ENCODE results near the gene HEXD. TPM values are rescaled to one million over a fixed set of nuclear protein-coding genes. Genes with fewer than 3 reads are reported as not detected.
"Not testable (repeated sequence)": the region's sequence is repeated elsewhere in the genome, so short reads cannot be mapped to it uniquely, and the experiment has no call there.

The HEXD gene
- total and polyA plus RNA-seq, 4 donors: 5.6 to 19.9 (median 12.2) TPM

GRCh38 chr17:82380860-82381702 lies 37.1 kb upstream of the HEXD start:
- Histone ChIP-seq H3K9me3 (ENCODE audit: control insufficient read depth in 4 of 4, low read length in 3 of 4) (no peaks in the 10 kb centered on the region), H3K4me3 (ENCODE audit: low read depth in 1 of 3, low read length in 3 of 3) (no peak overlapping the region), H3K4me1 (ENCODE audit: control insufficient read depth in 4 of 4, insufficient read depth in 4 of 4, low read length in 3 of 4) (peaks cover 18 to 27% (median 21%) of the 10 kb centered on the region in 4 donors), H3K36me3 (ENCODE audit: control insufficient read depth in 4 of 4, insufficient read depth in 3 of 4, low read depth in 1 of 4, low read length in 3 of 4) (no peaks in the 10 kb centered on the region), H3K27ac (ENCODE audit: low read depth in 1 of 2, low read length in 2 of 2) (no peak overlapping the region), H3K9ac (ENCODE audit: low read depth in 1 of 2, low read length in 2 of 2) (no peak overlapping the region), H3K27me3 (ENCODE audit: control insufficient read depth in 4 of 4, insufficient read depth in 4 of 4, low read length in 3 of 4) (peaks cover 0 to 5% (median 0%) of the 10 kb centered on the region in 4 donors)
- 60% methylated on average over 23 of the region's 23 CpGs for WGBS
- TF ChIP-seq NR2F2 (IDR thresholded peaks at IDR 0.05): no peak
- TF ChIP-seq HNF4G (IDR thresholded peaks at IDR 0.05): no peak
- TF ChIP-seq ATF3 (IDR thresholded peaks at IDR 0.05): no peak
- TF ChIP-seq TAF1 (conservative IDR thresholded peaks at IDR 0.05): no peak
- no peak for TF ChIP-seq JUND (IDR thresholded peaks at IDR 0.05)
- no peak for TF ChIP-seq FOXA1 (IDR thresholded peaks at IDR 0.05)
- TF ChIP-seq RAD21 (IDR thresholded peaks at IDR 0.05): no peak
- TF ChIP-seq EGR1 (IDR thresholded peaks at IDR 0.05; ENCODE audit: low read depth in 2 of 2): no peak
- TF ChIP-seq CTCF (IDR thresholded peaks at IDR 0.05; ENCODE audit: low read depth, low read length, missing input control): no peak
- no peak for TF ChIP-seq ZBTB33 (IDR thresholded peaks at IDR 0.05)
- TF ChIP-seq REST (IDR thresholded peaks at IDR 0.05): no peak
- no peak for TF ChIP-seq GABPA (IDR thresholded peaks at IDR 0.05 in 1 of 2, conservative IDR thresholded peaks at IDR 0.05 in 1 of 2)
- no peak for TF ChIP-seq RXRA (IDR thresholded peaks at IDR 0.05)
- no peak for TF ChIP-seq HNF4A (conservative IDR thresholded peaks at IDR 0.05)
- TF ChIP-seq FOXA2 (IDR thresholded peaks at IDR 0.05): no peak
- TF ChIP-seq SP1 (IDR thresholded peaks at IDR 0.05): no peak
- TF ChIP-seq MAX (IDR thresholded peaks at IDR 0.05): no peak
- TF ChIP-seq YY1 (IDR thresholded peaks at IDR 0.05): no peak
- DNase-seq (ENCODE audit: low spot score): no peak

DNA sequence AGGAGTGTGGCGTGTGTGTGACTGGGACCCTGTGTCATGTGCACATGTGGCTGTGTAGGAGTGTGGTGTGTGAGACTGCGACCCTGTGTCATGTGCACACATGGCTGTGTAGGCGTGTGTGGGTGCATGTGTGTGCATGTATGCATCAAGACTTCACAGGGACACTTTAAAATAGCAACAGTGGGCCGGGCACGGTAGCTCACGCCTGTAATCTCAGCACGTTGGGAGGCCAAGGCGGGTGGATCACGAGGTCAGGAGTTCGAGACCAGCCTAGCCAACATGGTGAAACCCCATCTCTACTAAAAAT lies 36.5 kb upstream of the HEXD start:
- H3K36me3 ChIP-seq (ENCODE audit: control insufficient read depth in 4 of 4, insufficient read depth in 3 of 4, low read depth in 1 of 4, low read length in 3 of 4); DNase-seq (ENCODE audit: low spot score): not testable (repeated sequence)

GRCh38 chr17:82382220-82382932 lies 35.8 kb upstream of the HEXD start:
- H3K4me3 ChIP-seq (ENCODE audit: low read depth in 1 of 3, low read length in 3 of 3); DNase-seq (ENCODE audit: low spot score); H3K27ac ChIP-seq (ENCODE audit: low read depth in 1 of 2, low read length in 2 of 2); H3K9me3 ChIP-seq (ENCODE audit: control insufficient read depth in 4 of 4, low read length in 3 of 4); H3K9ac ChIP-seq (ENCODE audit: low read depth in 1 of 2, low read length in 2 of 2); H3K36me3 ChIP-seq (ENCODE audit: control insufficient read depth in 4 of 4, insufficient read depth in 3 of 4, low read depth in 1 of 4, low read length in 3 of 4); H3K27me3 ChIP-seq (ENCODE audit: control insufficient read depth in 4 of 4, insufficient read depth in 4 of 4, low read length in 3 of 4): not testable (repeated sequence)
- H3K4me1 ChIP-seq (ENCODE audit: control insufficient read depth in 4 of 4, insufficient read depth in 4 of 4, low read length in 3 of 4): peaks cover 18 to 27% (median 21%) of the 10 kb centered on the region in 4 donors
- 90% methylated on average over 21 of the region's 21 CpGs for WGBS

More for the DNA sequence above, 36.5 kb upstream of the HEXD start:
- not testable (repeated sequence) for H3K27me3 ChIP-seq (ENCODE audit: control insufficient read depth in 4 of 4, insufficient read depth in 4 of 4, low read length in 3 of 4); H3K27ac ChIP-seq (ENCODE audit: low read depth in 1 of 2, low read length in 2 of 2); H3K4me3 ChIP-seq (ENCODE audit: low read depth in 1 of 3, low read length in 3 of 3); H3K9me3 ChIP-seq (ENCODE audit: control insufficient read depth in 4 of 4, low read length in 3 of 4); H3K9ac ChIP-seq (ENCODE audit: low read depth in 1 of 2, low read length in 2 of 2)
- WGBS: 82% methylated on average over 10 of the region's 10 CpGs
- H3K4me1 ChIP-seq (ENCODE audit: control insufficient read depth in 4 of 4, insufficient read depth in 4 of 4, low read length in 3 of 4): peaks cover 18 to 27% (median 21%) of the 10 kb centered on the region in 4 donors

All from liver (tissue), 9 donors.